ENCODE data around the gene CDC37L1. TPM values are rescaled to one million over a fixed set of nuclear protein-coding genes. Genes with fewer than 3 reads are reported as not detected.

Gene CDC37L1
- total RNA-seq, 1 donor from 2014 or later: 17.2 TPM

DNA sequence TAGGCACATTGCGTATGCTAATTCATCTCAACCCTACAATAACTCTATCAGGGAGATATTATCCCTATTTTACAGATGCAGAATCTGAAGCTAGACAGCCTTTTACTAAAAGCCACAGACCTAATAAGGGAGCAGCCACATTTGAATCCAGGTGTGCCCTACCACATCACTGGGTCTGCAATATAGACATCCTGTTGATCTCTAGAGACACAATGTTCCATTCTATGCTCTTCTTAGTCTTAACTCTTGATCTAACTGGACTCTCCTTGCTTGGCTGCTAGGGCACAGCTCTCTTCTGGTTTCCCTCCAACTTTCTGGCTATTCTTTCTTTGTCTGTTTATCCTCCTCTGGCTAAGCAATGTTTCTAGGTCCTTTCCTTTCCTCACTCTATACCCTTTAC is 11.7 kb upstream of the CDC37L1 start:
- H3K4me1 ChIP-seq (ENCODE audit: control insufficient read depth in 3 of 3, insufficient read depth in 3 of 3, low read length in 3 of 3): peaks cover 13 to 18% (median 14%) of the 10 kb centered on the region in 3 donors
- H3K36me3 ChIP-seq (ENCODE audit: control insufficient read depth in 3 of 3, insufficient read depth in 3 of 3, low read length in 3 of 3): no peaks in the 10 kb centered on the region
- H3K27ac ChIP-seq (ENCODE audit: low read depth, low read length): no peak overlapping the region
- H3K4me3 ChIP-seq (ENCODE audit: low read length in 3 of 3): no peak overlapping the region
- H3K27me3 ChIP-seq (ENCODE audit: control insufficient read depth in 3 of 3, insufficient read depth in 3 of 3, low read length in 3 of 3): no peaks in the 10 kb centered on the region
- H3K9ac ChIP-seq (ENCODE audit: low read depth in 1 of 3, low read length in 3 of 3): no peak overlapping the region
- no peaks in the 10 kb centered on the region for H3K9me3 ChIP-seq (ENCODE audit: control insufficient read depth in 3 of 3, low read length in 3 of 3)

DNA sequence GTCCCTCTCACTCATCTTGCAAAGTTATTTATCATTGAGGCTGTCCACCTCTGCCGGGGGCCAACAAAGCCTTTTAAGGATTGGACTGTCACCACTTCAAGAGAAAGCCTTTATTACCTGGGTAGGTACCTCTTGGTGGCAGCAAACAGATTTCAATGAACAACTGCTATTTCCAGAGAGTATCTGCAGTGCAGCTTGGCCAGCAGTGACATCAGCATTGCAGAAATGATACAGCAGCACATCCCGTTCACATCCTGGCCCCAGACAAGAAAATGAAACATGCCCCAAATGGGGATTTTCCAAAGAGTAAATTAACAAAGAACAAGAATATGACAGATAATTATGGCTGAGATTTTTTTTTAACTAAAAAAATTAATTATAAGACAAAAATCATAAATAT is 10.8 kb upstream of the CDC37L1 start:
- Histone ChIP-seq H3K27me3 (ENCODE audit: control insufficient read depth in 3 of 3, insufficient read depth in 3 of 3, low read length in 3 of 3) (no peaks in the 10 kb centered on the region), H3K36me3 (ENCODE audit: control insufficient read depth in 3 of 3, insufficient read depth in 3 of 3, low read length in 3 of 3) (no peaks in the 10 kb centered on the region), H3K9me3 (ENCODE audit: control insufficient read depth in 3 of 3, low read length in 3 of 3) (no peaks in the 10 kb centered on the region), H3K27ac (ENCODE audit: low read depth, low read length) (no peak overlapping the region), H3K4me3 (ENCODE audit: low read length in 3 of 3) (no peak overlapping the region), H3K9ac (ENCODE audit: low read depth in 1 of 3, low read length in 3 of 3) (no peak overlapping the region), H3K4me1 (ENCODE audit: control insufficient read depth in 3 of 3, insufficient read depth in 3 of 3, low read length in 3 of 3) (peaks cover 6 to 12% (median 7%) of the 10 kb centered on the region in 3 donors)

DNA sequence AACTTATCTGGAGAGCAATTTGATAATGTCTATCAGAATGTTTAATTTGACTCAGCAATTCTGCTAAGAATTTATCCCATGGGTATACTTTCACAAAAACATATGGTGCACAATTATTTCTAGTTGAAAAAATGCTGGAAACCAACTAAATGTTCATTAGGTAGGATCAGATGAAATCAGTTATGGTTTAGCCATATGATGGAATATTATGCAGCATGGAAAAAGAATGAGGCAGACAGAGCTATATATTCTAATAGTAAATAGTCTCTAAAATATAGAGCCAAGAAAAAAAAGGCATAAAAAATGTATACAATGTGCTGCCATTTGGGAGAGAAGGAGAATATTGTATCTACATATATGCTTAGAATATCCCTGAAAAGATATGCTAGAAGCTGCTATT is 9.5 kb upstream of the CDC37L1 start:
- Histone ChIP-seq H3K36me3 (ENCODE audit: control insufficient read depth in 3 of 3, insufficient read depth in 3 of 3, low read length in 3 of 3) (no peaks in the 10 kb centered on the region), H3K27me3 (ENCODE audit: control insufficient read depth in 3 of 3, insufficient read depth in 3 of 3, low read length in 3 of 3) (no peaks in the 10 kb centered on the region), H3K4me3 (ENCODE audit: low read length in 3 of 3) (no peak overlapping the region), H3K27ac (ENCODE audit: low read depth, low read length) (no peak overlapping the region), H3K4me1 (ENCODE audit: control insufficient read depth in 3 of 3, insufficient read depth in 3 of 3, low read length in 3 of 3) (peaks cover 6 to 12% (median 7%) of the 10 kb centered on the region in 3 donors), H3K9me3 (ENCODE audit: control insufficient read depth in 3 of 3, low read length in 3 of 3) (no peaks in the 10 kb centered on the region), H3K9ac (ENCODE audit: low read depth in 1 of 3, low read length in 3 of 3) (no peak overlapping the region)

DNA sequence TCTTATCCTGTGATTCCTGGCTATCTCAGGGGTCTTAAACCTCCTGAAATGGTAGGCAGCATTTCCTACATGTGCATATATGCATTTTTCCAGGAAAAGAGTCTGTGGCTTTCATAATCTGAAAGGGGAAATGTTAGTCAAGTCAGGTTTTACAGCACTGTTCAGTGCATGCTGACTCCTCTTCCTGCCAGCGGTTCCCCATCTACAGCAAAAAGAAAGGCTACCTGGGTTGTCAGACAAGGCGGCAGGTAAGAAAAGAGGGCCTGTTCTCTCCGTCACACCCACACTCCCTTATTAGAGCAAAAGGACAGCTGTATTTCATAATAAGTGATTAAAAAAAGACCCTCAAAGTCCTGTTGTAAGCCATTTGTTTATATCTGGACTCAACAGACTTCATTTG is 8.8 kb upstream of the CDC37L1 start:
- Histone ChIP-seq H3K36me3 (ENCODE audit: control insufficient read depth in 3 of 3, insufficient read depth in 3 of 3, low read length in 3 of 3) (no peaks in the 10 kb centered on the region), H3K9me3 (ENCODE audit: control insufficient read depth in 3 of 3, low read length in 3 of 3) (no peaks in the 10 kb centered on the region), H3K4me1 (ENCODE audit: control insufficient read depth in 3 of 3, insufficient read depth in 3 of 3, low read length in 3 of 3) (peaks cover 6 to 11% (median 7%) of the 10 kb centered on the region in 3 donors), H3K9ac (ENCODE audit: low read depth in 1 of 3, low read length in 3 of 3) (no peak overlapping the region), H3K27ac (ENCODE audit: low read depth, low read length) (no peak overlapping the region), H3K4me3 (ENCODE audit: low read length in 3 of 3) (no peak overlapping the region), H3K27me3 (ENCODE audit: control insufficient read depth in 3 of 3, insufficient read depth in 3 of 3, low read length in 3 of 3) (no peaks in the 10 kb centered on the region)

DNA sequence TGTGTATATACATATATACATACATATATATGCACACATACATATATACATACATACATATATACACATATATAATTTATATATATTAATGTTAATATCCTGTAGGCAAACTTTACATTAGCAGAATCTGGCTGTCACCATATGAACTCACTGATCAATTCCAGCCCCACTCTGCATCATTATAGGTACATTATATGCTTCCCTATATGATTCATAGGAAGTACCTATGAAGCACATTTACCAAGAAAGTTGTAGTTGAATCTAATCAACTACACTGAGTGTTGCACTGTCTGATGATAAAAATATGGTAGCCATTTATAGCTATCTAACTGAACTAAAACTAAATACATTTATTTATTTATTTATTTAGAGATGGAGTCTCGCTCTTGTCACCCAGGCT is 7.6 kb upstream of the CDC37L1 start:
- Histone ChIP-seq H3K9me3 (ENCODE audit: control insufficient read depth in 3 of 3, low read length in 3 of 3) (no peaks in the 10 kb centered on the region), H3K4me3 (ENCODE audit: low read length in 3 of 3) (no peak overlapping the region), H3K27ac (ENCODE audit: low read depth, low read length) (no peak overlapping the region), H3K4me1 (ENCODE audit: control insufficient read depth in 3 of 3, insufficient read depth in 3 of 3, low read length in 3 of 3) (peaks cover 0 to 4% (median under 1%) of the 10 kb centered on the region in 3 donors), H3K27me3 (ENCODE audit: control insufficient read depth in 3 of 3, insufficient read depth in 3 of 3, low read length in 3 of 3) (no peaks in the 10 kb centered on the region), H3K36me3 (ENCODE audit: control insufficient read depth in 3 of 3, insufficient read depth in 3 of 3, low read length in 3 of 3) (no peaks in the 10 kb centered on the region), H3K9ac (ENCODE audit: low read depth in 1 of 3, low read length in 3 of 3) (no peak overlapping the region)

DNA sequence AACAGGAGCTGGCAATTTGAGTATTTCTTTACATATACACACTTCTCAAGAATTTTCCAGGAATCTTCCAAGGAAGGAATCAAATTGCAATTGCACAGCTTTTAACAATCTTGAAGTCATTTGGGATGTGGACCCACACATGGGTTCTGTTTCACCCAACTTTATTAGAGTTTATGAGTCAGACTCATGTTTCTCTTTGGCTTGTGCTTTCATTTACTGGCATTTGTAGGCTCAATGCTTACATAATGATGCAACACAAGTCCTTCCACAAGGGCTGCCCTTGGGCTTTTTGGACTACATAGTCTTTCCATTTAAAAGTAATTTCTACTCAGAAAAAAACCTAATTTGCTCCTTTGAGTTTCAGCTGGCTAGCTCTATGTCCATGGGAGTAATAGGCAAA is 4.6 kb upstream of the CDC37L1 start:
- Histone ChIP-seq H3K4me1 (ENCODE audit: control insufficient read depth in 3 of 3, insufficient read depth in 3 of 3, low read length in 3 of 3) (peaks cover 0 to 11% (median 7%) of the 10 kb centered on the region in 3 donors), H3K27me3 (ENCODE audit: control insufficient read depth in 3 of 3, insufficient read depth in 3 of 3, low read length in 3 of 3) (no peaks in the 10 kb centered on the region), H3K9me3 (ENCODE audit: control insufficient read depth in 3 of 3, low read length in 3 of 3) (no peaks in the 10 kb centered on the region), H3K9ac (ENCODE audit: low read depth in 1 of 3, low read length in 3 of 3) (no peak overlapping the region), H3K36me3 (ENCODE audit: control insufficient read depth in 3 of 3, insufficient read depth in 3 of 3, low read length in 3 of 3) (no peaks in the 10 kb centered on the region), H3K27ac (ENCODE audit: low read depth, low read length) (no peak overlapping the region), H3K4me3 (ENCODE audit: low read length in 3 of 3) (no peak overlapping the region)

DNA sequence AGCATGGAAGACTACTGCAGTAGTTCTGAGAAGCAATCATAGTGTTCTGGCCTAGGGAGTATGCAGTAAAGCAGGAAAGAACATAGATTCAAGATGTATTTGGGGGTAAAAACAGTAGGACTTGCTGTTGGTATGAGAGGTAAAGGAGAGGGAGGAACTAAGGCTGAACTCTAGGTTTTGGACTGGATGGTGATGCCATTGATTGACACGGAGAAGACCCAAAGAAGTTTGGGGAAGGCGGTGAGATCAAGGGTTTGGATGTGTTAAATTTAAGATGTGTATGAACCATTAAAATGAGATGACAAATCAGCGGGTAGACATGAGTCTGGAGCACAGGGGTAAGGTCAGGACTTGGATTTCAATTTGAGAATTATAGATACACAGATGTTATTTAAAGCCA is 2.0 kb upstream of the CDC37L1 start:
- Histone ChIP-seq H3K27ac (ENCODE audit: low read depth, low read length) (no peak overlapping the region), H3K9ac (ENCODE audit: low read depth in 1 of 3, low read length in 3 of 3) (no peak overlapping the region), H3K36me3 (ENCODE audit: control insufficient read depth in 3 of 3, insufficient read depth in 3 of 3, low read length in 3 of 3) (no peaks in the 10 kb centered on the region)

DNA sequence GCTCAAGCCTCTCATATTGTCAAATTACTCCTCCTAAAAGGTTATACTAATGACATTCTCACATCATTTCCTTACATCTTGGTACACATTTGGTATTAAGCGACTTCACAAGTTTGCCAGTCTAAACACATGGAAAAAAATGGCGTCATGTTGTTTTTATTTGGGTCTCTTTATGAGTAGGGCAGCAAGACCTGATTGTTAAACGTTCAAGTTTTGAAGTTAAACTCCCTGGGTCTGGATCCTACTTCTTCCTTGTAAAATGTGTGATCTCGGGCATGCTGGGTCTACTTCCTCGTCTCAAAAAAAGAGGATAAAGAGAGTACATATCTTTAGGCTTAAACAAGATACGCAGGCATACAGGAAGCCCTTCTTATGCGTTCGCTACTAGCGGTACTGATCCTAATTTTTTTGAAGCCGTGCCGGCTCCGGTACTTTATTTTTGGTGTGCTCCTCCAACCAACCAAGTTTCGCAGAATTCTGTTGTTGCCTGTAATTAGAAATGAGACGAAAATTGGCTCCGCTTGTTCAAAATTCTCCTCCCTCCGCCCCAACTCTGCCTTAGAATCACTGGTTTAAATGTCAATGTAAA is 596 bp upstream of the CDC37L1 start:
- Histone ChIP-seq H3K27ac (ENCODE audit: low read depth, low read length) (peak overlapping the region; percentile 98), H3K9me3 (ENCODE audit: control insufficient read depth in 3 of 3, low read length in 3 of 3) (no peaks in the 10 kb centered on the region), H3K4me3 (ENCODE audit: low read length in 3 of 3) (peak overlapping the region; percentile 83 to 96 (median 94)), H3K9ac (ENCODE audit: low read depth in 1 of 3, low read length in 3 of 3) (peak overlapping the region; percentile 96 to 98 (median 98)), H3K36me3 (ENCODE audit: control insufficient read depth in 3 of 3, insufficient read depth in 3 of 3, low read length in 3 of 3) (no peaks in the 10 kb centered on the region), H3K27me3 (ENCODE audit: control insufficient read depth in 3 of 3, insufficient read depth in 3 of 3, low read length in 3 of 3) (no peaks in the 10 kb centered on the region), H3K4me1 (ENCODE audit: control insufficient read depth in 3 of 3, insufficient read depth in 3 of 3, low read length in 3 of 3) (peaks cover 8 to 33% (median 20%) of the 10 kb centered on the region in 3 donors)

More for the DNA sequence above, 2.0 kb upstream of the CDC37L1 start:
- H3K9me3 ChIP-seq (ENCODE audit: control insufficient read depth in 3 of 3, low read length in 3 of 3): no peaks in the 10 kb centered on the region
- peaks cover 4 to 26% (median 20%) of the 10 kb centered on the region in 3 donors for H3K4me1 ChIP-seq (ENCODE audit: control insufficient read depth in 3 of 3, insufficient read depth in 3 of 3, low read length in 3 of 3)
- no peaks in the 10 kb centered on the region for H3K27me3 ChIP-seq (ENCODE audit: control insufficient read depth in 3 of 3, insufficient read depth in 3 of 3, low read length in 3 of 3)
- H3K4me3 ChIP-seq (ENCODE audit: low read length in 3 of 3): no peak overlapping the region

DNA sequence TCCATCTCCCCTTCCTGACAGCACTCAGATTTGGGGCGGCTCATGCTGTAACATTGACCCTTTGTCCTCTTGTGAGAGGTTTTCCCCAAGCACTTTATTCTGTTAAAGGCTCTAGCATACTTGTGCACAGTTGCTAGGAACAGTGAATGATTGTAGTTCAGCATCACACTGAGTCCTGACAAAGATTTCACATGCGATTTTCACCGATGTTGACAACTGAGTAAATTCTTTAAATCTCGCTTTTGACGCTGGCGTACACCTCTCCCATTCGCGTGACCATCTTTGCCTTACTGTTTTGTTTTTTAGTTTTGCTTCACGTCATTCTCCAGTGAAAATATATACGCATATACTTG is 780 bp downstream of the CDC37L1 start:
- peaks cover 11 to 40% (median 16%) of the 10 kb centered on the region in 3 donors for H3K4me1 ChIP-seq (ENCODE audit: control insufficient read depth in 3 of 3, insufficient read depth in 3 of 3, low read length in 3 of 3)
- H3K27ac ChIP-seq (ENCODE audit: low read depth, low read length): peak overlapping the region; percentile 98
- peak overlapping the region; percentile 96 to 98 (median 98) for H3K9ac ChIP-seq (ENCODE audit: low read depth in 1 of 3, low read length in 3 of 3)
- H3K9me3 ChIP-seq (ENCODE audit: control insufficient read depth in 3 of 3, low read length in 3 of 3): no peaks in the 10 kb centered on the region
- H3K27me3 ChIP-seq (ENCODE audit: control insufficient read depth in 3 of 3, insufficient read depth in 3 of 3, low read length in 3 of 3): no peaks in the 10 kb centered on the region
- H3K4me3 ChIP-seq (ENCODE audit: low read length in 3 of 3): peak overlapping the region; percentile 83 to 96 (median 94)
- peaks cover 0 to 5% (median 0%) of the 10 kb centered on the region in 3 donors for H3K36me3 ChIP-seq (ENCODE audit: control insufficient read depth in 3 of 3, insufficient read depth in 3 of 3, low read length in 3 of 3)

DNA sequence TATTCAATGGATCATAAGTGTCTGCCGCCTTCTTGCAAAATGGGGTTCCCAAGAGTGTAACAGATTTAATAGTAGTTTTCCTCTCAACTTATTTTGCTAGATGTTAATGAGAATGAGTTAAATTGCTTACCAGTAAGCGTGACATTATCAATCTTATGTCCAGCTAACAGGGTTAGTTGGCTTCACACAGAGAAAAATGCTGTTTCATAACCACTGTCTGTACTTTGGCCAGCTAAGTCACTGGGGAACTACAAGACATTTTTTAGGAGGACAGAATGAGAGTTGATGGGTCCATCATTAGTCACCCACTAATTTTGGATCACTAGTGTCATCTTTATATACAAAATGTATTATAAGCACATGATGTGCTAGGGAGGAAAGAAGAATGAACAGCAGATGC is 1.4 kb downstream of the CDC37L1 start:
- peak overlapping the region; percentile 83 to 96 (median 94) for H3K4me3 ChIP-seq (ENCODE audit: low read length in 3 of 3)
- peak overlapping the region; percentile 98 for H3K27ac ChIP-seq (ENCODE audit: low read depth, low read length)
- peak overlapping the region; percentile 96 to 98 (median 98) for H3K9ac ChIP-seq (ENCODE audit: low read depth in 1 of 3, low read length in 3 of 3)
- H3K36me3 ChIP-seq (ENCODE audit: control insufficient read depth in 3 of 3, insufficient read depth in 3 of 3, low read length in 3 of 3): peaks cover 0 to 5% (median 0%) of the 10 kb centered on the region in 3 donors
- H3K4me1 ChIP-seq (ENCODE audit: control insufficient read depth in 3 of 3, insufficient read depth in 3 of 3, low read length in 3 of 3): peaks cover 11 to 40% (median 15%) of the 10 kb centered on the region in 3 donors
- no peaks in the 10 kb centered on the region for H3K27me3 ChIP-seq (ENCODE audit: control insufficient read depth in 3 of 3, insufficient read depth in 3 of 3, low read length in 3 of 3)
- no peaks in the 10 kb centered on the region for H3K9me3 ChIP-seq (ENCODE audit: control insufficient read depth in 3 of 3, low read length in 3 of 3)
